Stimulated activated CD8-positive, alpha-beta memory T cell treated with anti-CD3 and anti-CD28 coated beads, Interleukin-12 subunit alpha, Interleukin-12 subunit beta, amount 100 ng/mL, for 1 hour (primary cell): ENCODE measurements around the gene ATP1A1.

Source experiments
- DNase-seq: peaks from one replicate; pipeline ENCODE4 v3.0.0-alpha.2; 2020; ENCODE audit warnings: low read depth

Gene ATP1A1

GRCh38 chr1:116372191-116372590 is 853 bp upstream of the ATP1A1 start:
- DNase-seq = no peak

GRCh38 chr1:116373431-116374352 is 648 bp downstream of the ATP1A1 start:
- DNase-seq = no peak

GRCh38 chr1:116374353-116375147 is 1.5 kb downstream of the ATP1A1 start:
- no peak for DNase-seq

- DNase-seq = no peak
These were observed 2.3 kb downstream of the ATP1A1 start for GRCh38 chr1:116375148-116375886.

DNA sequence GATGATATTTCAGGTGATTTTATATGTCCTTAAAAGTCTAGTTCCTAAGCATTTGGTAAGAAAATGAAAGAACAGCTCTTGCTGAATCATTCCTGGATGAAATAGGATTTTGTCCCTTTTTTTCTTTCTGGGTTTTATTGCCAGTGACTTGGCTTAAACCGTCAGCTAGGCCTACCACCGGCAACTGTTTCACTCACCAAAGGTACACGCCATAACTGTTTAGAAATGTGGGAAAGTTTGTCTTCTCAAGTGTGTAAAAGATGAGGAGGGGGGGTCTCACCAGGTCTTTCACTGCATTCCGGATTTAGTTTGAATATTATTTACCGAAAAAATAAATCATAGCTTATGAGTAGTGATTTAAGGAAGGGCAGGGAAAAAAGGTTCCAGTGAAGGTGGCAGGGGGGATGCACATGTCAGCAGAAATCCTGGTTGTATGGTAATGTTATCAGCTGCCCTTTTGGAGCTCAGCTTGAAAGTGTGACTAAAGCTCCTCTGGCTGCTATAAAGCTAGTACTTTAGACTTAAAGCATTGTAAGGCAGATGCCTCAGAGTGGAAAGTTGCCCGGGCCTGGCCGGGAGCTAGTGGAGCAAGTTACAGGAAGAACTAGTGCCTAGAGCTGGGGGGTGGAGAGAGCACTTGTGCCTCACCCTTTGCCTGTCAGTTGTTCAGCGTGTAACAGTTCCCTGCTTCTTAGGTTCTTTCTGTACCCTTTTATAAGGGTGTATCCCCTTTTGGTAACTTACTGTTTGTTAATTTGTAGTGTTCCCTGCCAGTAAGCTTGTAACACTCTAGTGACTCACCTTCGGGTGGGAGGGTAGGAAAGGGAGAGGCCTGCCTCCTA is 3.1 kb downstream of the ATP1A1 start:
- no peak for DNase-seq

DNA sequence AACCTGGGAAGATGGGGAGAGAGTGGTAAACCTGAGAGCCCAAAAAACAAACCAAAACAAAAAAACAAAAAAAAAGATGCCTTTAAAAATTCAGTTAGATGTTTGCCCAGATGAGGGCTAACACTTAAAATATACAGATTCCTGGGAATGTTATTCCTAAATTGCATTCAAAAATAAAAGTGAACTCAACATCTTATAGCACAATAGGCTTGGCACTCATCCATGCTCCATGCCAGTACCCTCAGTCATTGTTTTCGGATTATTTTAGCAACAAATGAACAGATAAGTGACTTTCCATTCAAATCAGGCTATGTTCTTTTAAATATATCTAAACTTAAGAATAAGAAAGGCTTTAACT is 3.7 kb downstream of the ATP1A1 start:
- DNase-seq = no peak

DNA sequence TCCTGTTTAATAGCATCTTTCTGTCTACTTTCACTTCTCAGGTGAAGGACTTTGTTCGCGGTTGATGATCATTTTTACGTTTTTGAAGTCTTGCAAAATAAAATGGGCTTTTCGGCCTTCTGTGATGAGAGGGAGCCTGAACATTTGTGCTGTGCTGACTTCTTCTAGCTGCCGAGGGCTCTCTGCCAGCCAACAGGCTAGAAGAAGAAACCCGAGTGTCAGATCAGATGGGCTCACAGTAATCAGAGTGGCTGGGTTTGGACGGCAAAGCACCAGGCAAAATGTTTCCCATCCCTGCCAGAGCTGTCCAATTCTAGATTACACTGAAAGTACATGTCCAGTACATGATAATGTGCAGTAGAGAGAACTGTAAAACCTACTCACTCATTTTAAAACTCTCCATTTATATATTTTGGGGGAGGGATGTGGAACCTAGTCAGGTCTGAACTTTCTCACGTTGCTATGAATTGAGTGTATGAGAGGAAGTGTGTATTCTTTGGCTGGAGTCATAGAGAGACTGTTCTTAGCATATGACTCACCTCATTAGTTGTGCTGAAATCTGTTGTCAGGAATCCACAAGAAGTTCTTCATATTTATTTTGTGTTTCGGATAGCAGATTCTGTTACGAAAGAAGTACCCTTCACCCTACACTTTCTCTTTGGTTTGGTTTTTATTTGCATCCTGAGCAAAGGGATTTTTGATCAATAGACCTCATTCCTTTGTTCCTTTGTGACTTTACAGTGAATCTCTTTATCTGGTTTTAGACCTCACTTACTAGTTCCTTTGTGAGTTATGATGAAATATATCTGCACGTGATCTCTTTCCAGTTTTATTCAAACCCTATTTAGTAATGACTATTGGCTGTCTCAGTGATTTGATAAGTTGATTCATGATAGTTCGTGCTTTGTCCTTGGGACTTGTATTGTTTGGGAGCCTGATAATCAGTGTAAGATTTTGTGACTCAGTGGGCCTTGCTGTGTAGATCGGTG is 4.8 kb downstream of the ATP1A1 start:
- no peak for DNase-seq

DNA sequence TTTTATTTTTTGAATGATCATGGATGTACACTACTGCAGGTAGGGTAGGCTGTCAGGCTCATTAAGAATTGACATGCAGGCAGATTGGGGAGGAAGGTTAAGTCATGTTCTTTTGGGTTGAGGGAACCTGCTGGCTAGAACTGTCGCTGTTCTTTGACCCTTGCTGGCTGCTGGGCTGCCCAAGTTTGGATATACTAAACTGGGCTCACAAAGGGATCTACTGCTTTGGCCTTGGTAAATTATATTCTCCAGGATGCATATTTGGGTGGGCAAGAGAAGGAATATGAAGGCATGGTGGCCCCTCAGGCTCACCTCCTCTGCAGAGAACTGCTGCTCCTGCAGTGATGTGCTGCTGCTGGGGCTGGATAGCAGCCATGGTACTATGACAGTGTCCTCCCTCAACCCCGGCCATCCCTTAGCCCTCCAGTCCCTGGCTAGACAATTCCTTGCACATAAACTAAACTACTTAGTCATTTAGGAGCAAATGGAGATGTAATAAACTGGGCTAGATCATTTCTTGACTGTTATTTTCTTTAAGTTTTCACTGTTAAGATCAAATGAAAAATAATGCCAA is 6.1 kb downstream of the ATP1A1 start:
- DNase-seq = no peak

GRCh38 chr1:116379674-116380498 is 6.8 kb downstream of the ATP1A1 start:
- DNase-seq = no peak

- DNase-seq = no peak
These were observed 7.6 kb downstream of the ATP1A1 start for GRCh38 chr1:116380499-116381242.

DNA sequence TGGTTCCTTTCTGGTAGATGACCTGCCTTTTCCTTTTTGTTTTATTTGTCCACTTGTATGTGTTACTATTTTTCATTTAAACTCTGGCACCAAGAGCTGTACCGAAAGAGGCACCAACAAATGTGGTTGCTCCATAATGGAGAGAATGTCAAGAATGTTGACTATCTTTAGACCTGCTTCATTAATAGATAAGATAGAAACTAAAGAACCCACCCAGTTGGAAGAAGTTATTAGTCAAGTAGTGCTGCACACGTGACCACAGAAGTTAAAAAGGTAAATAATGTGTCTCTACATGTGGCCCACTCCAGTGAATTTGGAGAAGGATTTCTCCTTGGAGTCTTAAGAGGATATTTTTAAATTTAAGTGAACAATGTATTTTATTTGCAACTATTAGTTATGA is 9.3 kb downstream of the ATP1A1 start:
- DNase-seq = no peak

DNA sequence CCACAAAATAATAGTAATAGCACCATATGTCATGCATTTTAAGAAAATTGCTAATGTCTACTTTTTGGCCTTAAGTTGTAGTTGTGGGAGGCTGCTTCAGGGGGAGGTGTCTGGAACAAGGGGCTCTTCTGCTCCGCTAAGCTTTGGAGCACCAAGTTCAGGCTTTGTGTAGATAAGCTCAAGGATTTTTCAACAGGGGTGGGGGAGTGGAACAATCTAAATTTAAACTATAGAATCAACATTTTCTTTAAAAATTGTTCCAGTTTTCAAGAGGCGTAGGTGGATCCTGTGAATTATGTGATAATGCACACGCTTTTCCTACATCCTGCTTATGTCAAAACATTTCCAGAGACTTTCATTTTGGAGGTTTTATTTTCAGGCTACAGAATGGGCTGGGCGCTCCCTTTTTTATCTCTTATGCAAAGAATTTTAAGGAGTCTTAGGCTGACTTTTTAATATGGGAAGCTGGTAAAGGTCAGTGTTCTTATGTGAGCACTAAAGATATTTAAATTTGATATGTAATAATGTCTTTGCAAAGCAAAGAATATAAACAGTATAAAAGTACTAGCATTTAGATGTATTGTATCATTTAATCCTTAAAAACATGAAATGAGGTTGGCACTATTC is 9.9 kb downstream of the ATP1A1 start:
- no peak for DNase-seq

- DNase-seq = no peak
These were observed 13.0 kb downstream of the ATP1A1 start for GRCh38 chr1:116386042-116386441.

- no peak for DNase-seq
These were observed 14.5 kb downstream of the ATP1A1 start for GRCh38 chr1:116387551-116387950.

DNA sequence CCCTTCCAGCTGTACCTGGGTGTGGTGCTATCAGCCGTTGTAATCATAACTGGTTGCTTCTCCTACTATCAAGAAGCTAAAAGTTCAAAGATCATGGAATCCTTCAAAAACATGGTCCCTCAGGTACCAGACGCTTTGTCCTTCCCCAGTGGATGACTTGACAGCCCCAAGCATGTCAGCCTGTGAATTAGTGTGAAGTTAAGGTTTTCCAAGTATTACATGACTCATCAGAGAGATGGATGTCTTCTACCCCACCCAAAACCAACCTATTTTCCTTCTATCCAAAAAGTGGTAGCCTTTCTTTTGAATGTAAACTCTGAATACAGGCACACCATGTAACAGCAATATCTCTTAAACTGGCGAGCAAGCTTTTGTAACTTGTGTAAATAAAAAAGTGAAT is 15.1 kb downstream of the ATP1A1 start:
- DNase-seq = no peak

DNA sequence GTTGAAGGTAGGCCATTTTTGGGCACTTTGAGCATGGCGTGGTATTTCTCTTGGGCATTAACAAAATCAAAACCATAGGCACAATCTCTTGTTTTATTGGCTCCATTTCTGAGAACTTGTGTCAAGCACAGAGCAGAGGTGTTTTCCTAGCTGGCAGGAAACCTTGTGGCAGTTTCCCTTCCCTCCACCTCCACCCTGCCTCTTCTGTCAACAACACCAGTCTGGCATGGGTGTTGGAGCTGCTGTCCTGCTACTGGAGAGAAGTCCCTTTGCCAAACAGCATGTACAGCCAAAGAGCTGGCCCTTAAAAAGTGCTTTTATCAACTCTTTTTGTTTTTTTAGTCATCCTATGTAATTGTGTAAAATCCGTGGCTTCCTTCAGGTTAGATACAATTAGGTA is 16.0 kb downstream of the ATP1A1 start:
- no peak for DNase-seq

GRCh38 chr1:116389686-116390085 is 16.6 kb downstream of the ATP1A1 start:
- no peak for DNase-seq

DNA sequence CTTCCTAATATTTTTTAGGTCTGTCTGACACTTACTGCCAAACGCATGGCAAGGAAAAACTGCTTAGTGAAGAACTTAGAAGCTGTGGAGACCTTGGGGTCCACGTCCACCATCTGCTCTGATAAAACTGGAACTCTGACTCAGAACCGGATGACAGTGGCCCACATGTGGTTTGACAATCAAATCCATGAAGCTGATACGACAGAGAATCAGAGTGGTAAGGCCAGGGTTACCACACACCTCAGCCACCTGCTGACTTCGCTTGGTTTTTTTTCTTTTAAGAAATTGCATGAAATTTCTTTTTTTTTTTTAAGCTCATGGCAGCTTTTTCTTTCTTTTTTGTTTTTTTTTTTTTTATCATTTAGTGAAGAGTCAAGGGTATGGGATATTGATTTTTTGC is 17.2 kb downstream of the ATP1A1 start:
- DNase-seq = no peak
